Hematopoietic multipotent progenitor cell treated with erythropoietin and hydrocortisone succinate and interleukin-3 and kit ligand, for 4 days (in vitro differentiated cells): ENCODE measurements around the gene ADCY10.
"Not testable (repeated sequence)": the region's sequence is repeated elsewhere in the genome, so short reads cannot be mapped to it uniquely, and the experiment has no call there.

Experiments used
- DNase-seq: peaks from one replicate; pipeline ENCODE4 v3.0.0-alpha.2; 2015

ADCY10 gene

GRCh38 chr1:167913895-167914496 lies at the start of gene ADCY10:
TSS of gene ADCY10 (minus strand) at chr1:167914134. CDS start at chr1:167905140, 8,994 bp downstream.
- no peak for DNase-seq

- no peak for DNase-seq
Measured at GRCh38 chr1:167957710-167958109, 43.8 kb upstream of the ADCY10 start.

GRCh38 chr1:167955915-167956314 lies 42.0 kb upstream of the ADCY10 start:
- no peak for DNase-seq

GRCh38 chr1:167950569-167950968 lies 36.6 kb upstream of the ADCY10 start:
- DNase-seq, result no peak

- peak; percentile 56 for DNase-seq
Measured at GRCh38 chr1:167949785-167950184, 35.9 kb upstream of the ADCY10 start.

- no peak for DNase-seq
Measured at GRCh38 chr1:167947733-167948132, 33.8 kb upstream of the ADCY10 start.

- no peak for DNase-seq
Measured at GRCh38 chr1:167943541-167943940, 29.6 kb upstream of the ADCY10 start.

GRCh38 chr1:167940264-167940663 lies 26.3 kb upstream of the ADCY10 start:
- no peak for DNase-seq

- no peak for DNase-seq
Measured at GRCh38 chr1:167938080-167938636, 24.2 kb upstream of the ADCY10 start.

- DNase-seq, result no peak
Measured at GRCh38 chr1:167937709-167938010, 23.7 kb upstream of the ADCY10 start.

GRCh38 chr1:167936930-167937708 lies 23.2 kb upstream of the ADCY10 start, which contains the start of gene MPC2:
TSS of gene MPC2 (minus strand) at chr1:167937072. CDS start at chr1:167935841, 1,231 bp downstream.
- peak; percentile 87 for DNase-seq

GRCh38 chr1:167936068-167936929 lies 22.4 kb upstream of the ADCY10 start, which contains the start of gene DCAF6:
TSS of gene DCAF6 (plus strand) at chr1:167936683. CDS start at chr1:167936912, 229 bp downstream.
- peak; percentile 99 for DNase-seq

- DNase-seq, result peak; percentile 63
Measured at GRCh38 chr1:167935216-167936067, 21.5 kb upstream of the ADCY10 start.

- DNase-seq, result peak; percentile 57
Measured at GRCh38 chr1:167934426-167935215, 20.7 kb upstream of the ADCY10 start.

- DNase-seq, result no peak
Measured at GRCh38 chr1:167933788-167934187, 19.9 kb upstream of the ADCY10 start.

- no peak for DNase-seq
Measured at GRCh38 chr1:167929725-167930124, 15.8 kb upstream of the ADCY10 start.

- not testable (repeated sequence) for DNase-seq
Measured at GRCh38 chr1:167928919-167929318, 15.0 kb upstream of the ADCY10 start.

- no peak for DNase-seq
Measured at GRCh38 chr1:167928457-167928852, 14.5 kb upstream of the ADCY10 start.

GRCh38 chr1:167927046-167927754 lies 13.3 kb upstream of the ADCY10 start:
- DNase-seq, result no peak

GRCh38 chr1:167926486-167926997 lies 12.6 kb upstream of the ADCY10 start:
- no peak for DNase-seq
